GM21737 (cell line): ENCODE data around the gene KHDC3L.
"Not testable (repeated sequence)": the region's sequence is repeated elsewhere in the genome, so short reads cannot be mapped to it uniquely, and the experiment has no call there.

Experiments
- ATAC-seq: cut with Tn5 transposase; IDR thresholded peaks from one replicate; pipeline ENCODE4 v1.9.1; 2021; ENCODE audit warnings: mild to moderate bottlenecking, moderate library complexity; ENCODE audit not compliant: unreplicated experiment

The KHDC3L gene

DNA sequence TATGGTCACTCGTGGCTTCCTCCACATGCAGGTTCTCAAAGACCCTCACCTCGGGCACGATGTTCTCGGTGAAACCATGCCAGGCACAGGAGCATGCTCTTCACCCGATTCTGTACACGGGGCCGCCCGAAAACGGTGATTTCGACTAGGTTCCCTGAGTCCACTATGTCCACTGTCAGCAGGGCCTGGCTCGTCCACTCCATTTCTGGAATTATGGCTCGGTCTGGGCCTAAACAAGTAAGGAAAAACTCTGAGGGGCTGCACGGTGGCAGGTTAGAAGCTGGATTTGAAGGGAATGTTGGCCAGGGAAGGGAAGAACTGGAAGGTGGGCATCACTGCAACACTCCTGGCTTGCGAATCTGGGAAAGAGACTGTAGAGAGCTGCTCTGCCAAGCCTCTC is 6.7 kb downstream of the KHDC3L start:
- no peak for ATAC-seq

DNA sequence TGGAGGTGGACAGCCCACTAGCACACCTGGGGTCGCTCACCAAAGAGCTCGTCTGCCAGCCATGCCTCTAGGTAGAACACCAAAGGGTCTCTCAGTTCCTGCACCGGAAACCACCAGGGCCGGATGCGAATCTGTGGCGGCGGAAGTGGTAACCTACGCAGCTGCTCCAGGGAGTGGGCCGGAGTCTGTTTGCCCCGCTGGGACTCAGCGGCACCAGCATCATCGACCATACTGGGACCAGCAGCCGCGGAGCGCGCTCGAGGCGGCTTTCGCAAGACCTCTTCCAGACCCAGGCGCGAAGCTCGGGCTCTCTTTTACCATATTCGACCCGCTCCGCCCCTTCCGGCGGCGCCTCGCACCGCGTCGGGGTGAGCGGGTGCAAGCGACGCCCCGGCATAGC is 7.1 kb downstream of the KHDC3L start, which contains the start of gene OOEP:
OOEP (minus strand) TSS at position 335 of the 400 bp plus-strand sequence; CDS start at position 230, 105 bp downstream.
- ATAC-seq = no peak

DNA sequence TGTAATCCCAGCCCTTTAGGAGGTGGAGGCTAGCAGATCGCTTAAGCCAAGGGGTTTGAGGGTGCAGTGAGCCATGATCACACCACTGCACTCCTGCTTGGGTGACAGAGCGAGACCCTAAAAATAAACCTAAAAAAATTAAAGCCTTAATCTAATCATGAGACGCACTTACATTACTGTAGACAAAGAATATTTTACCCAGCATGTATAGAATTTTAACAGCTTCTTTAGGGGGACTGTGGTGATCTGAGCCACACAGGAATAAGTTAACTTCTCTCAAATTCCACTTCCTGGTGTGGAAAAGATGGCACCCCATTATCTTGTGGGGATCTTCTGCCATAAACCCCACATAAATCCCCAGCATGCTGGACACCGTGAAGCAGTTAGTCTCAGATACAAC is 9.5 kb downstream of the KHDC3L start:
- ATAC-seq = no peak

DNA sequence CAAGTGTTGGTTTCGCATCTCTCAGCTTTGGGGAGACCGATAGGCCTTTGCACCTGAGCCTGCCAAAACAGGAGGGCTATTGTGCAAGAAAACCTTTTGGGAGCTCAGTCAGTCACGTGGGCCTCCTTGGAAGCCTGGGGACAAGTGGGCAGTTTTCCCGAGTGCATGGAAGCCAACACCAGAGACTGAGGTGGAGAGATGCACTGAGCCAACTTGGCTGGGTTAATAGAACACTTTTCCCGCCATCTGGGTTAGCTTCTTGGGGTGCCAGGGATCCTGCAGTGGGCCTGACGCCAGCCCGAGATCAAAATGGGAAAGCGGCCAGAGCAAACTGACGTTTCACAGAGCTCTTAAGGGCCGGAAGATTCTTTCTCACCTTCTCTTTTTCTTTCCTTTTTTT is 10.1 kb downstream of the KHDC3L start:
- no peak for ATAC-seq

DNA sequence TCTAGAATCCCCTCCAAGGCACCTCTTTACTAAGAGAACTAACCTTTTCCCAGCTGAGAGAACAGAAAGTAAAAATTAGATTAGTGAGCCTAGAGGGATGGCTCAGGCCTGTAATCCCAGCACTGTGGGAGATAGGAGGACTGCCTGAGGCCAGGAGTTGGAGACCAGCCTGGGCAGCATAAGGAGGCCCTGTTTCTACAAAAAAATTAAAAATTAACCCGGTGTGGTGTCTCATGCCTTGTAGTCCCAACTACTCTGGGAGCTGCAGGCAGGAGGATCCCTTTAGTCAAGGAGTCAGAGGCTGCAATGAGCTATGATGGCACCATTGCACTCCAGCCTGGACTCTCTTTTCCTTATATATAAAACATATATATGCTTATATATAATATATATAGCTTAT is 12.8 kb downstream of the KHDC3L start:
- no peak for ATAC-seq

DNA sequence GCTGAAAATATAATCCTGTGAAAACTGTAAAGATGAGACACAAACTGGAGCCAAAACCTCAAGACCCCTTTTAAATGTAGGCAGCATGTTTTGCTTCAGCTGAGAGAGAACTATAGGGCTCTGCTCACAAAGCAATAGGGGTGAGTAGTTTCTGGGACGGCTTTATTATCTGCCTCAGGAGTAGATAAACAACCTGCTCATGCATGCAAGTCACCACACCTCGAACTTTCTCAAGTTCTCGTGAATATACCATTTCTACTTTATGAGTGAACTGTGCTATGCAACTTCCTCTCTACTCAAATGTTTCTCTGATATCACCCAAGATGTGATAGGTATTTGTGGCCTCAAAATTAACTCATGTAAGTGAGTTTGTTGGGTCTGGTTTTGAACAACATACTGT is 14.8 kb downstream of the KHDC3L start:
- ATAC-seq = no peak

DNA sequence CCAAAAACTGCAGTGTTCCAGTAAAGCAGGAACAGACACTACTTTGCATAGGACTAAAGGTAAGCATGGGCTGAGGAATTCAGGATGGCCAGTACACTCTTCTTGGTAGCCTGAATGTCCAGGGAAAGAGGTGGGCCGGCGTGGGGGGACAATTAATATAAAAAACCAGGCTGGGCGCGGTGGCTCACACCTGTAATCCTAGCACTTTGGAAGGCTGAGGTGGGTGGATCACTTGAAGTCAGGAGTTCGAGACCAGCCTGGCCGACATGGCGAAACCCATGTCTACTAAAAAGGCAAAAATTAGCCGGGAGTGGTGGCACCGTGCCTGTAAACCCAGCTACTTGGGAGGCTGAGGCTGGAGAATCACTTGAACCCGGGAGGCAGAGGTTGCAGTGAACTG is 19.1 kb downstream of the KHDC3L start:
- ATAC-seq = not testable (repeated sequence)

DNA sequence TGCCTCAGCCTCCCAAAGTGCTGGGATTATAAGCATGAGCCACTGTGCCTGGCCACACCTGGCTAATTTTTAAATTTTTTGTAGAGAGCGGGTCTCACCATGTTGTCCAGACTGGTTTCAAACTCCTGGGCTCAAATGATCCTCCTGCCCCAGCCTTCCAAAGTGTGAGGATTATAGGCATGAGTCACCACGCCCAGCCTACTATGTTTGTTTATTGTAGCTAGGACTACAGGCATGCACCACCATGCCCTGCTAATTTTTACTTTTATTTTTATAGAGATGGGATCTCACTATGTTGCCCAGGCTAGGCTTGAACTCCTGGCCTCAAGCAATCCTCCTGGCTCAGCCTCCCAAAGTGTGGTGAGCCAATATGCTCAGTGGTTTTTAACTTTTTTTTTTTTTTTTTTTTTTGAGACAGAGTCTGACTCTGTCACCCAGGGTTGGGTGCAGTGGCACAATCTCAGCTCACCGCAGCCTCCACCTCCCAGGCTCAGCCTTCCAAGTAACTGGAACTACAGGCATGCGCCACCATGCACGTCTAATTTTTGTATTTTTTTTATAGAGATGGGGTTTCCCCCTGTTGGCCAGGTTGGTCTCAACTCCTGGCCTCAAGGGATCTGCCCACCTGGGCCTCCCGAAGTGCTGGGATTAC is 20.1 kb downstream of the KHDC3L start:
- no peak for ATAC-seq

DNA sequence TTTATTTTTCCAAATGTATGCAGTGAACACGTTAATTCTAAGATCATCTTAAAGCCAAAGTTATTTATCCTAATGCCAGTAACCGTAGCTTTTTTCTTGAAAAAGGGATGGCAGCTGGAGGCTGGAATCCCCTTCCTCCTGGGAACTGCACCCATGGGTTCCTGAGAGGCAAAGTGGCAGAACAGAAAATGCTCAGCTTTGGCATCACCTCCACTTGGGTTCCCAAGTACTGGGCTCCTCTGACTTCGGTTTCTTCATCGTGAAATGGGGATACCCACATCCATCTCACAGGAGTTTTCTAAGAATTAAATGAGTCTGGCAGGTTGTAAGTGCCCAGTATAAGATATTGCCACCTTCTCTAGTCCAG is 26.0 kb downstream of the KHDC3L start:
- ATAC-seq = peak; percentile 19

DNA sequence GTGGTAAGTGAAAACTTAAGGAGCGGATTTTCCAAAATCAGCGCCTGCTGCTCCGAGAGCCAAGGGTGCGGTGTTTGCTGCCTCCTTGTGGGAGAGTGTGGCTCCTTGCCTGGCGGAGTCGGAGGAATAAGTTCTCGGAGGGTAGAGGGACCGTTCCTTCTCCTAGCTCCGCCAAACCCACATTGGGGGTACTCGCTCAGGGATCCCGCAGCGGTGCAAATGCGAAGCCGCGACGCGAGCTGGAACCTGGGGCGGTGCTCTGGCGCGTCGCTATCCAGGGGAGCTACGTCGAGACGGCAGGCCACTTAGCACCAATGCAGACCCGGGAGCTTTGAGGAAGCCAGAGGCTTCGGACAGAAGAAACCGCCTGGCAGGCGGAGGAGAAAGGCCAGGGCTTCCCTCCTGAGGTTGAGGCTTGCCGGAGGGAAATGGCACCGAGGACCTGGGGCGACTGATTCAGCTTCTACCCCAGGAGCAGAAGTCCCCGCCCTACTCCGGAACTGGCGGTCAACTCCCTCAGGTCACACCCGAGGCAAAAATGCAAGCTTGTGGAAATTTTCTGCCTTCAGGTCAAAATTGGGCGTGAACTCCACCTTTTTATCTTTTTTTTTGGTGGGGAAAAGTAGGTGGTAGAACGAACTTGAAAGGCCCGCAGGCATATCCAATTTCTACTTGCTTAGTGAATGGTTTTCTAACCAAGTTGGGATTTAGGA is 26.5 kb downstream of the KHDC3L start:
- ATAC-seq = peak; percentile 72

DNA sequence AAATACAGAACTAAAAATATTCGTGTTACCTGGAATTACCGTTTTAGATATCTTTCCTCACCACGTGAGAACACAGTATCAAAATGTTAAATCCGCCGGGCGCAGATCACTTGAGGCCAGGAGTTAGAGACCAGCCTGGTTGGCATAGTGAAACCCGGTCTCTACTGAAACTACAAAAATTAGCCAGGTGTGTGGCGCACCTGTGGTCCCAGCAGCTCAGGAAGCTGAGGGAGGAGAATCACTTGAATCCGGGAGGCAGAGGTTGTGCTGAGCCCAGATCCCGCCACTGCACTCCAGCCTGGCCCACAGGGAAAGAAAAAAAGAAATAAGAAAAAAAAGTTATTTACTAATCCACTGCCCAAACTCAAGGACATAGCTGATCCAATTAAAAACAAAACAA is 27.4 kb downstream of the KHDC3L start:
- no peak for ATAC-seq

DNA sequence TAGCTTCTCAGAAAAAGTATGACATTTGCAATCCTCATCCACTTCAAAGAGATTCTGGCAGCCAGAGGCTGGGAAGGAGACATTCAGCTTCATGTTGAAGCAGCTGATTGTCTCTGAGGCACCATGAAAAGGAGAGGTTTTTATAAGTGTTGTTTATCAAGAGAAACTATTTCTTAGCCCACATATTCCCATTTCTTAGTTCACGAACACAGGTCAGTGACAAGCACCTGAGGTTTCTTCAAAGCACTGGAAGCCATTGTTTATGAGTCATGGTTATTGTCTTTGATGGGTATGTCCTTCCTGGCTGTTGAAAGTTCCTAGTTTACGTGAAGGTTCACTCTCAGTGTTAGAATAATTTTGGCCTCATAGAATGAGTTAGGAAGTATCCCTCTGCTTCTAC is 29.2 kb downstream of the KHDC3L start:
- ATAC-seq = no peak

DNA sequence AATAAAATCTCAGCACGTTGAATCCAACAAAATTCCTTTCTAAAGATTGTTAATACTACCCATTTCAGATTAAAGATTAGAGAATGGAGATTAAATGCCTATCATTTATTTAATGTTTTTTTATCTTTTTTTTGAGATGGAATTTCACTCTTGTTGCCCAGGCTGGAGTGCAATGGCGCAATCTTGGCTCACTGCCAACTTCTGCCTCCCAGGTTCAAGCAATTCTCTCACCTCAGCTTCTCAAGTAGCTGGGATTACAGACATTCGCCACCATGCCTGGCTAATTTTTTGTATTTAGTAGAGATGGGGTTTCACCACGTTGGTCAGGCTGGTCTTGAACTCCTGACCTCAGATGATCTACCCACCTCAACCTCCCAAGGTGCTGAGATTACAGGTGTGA is 29.7 kb downstream of the KHDC3L start:
- not testable (repeated sequence) for ATAC-seq

DNA sequence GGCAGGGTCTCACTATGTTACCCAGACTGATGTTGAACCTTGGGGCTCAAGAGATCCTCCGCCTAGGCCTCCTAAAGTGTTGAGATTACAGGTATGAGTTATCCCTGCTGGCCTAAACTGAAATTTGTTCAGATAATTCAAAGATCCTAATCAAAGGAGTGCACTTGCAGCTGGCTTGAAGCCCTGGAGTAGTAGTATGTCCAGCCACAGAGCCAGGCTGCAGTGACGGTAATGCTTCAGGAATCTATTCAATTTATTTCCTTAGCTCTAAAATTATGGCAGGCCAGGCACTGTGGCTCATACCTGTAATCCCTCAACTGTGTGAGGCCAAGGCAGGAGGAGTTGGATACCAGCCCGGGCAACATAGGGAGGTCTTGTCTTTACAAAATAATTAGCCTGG is 30.8 kb downstream of the KHDC3L start:
- ATAC-seq = no peak

DNA sequence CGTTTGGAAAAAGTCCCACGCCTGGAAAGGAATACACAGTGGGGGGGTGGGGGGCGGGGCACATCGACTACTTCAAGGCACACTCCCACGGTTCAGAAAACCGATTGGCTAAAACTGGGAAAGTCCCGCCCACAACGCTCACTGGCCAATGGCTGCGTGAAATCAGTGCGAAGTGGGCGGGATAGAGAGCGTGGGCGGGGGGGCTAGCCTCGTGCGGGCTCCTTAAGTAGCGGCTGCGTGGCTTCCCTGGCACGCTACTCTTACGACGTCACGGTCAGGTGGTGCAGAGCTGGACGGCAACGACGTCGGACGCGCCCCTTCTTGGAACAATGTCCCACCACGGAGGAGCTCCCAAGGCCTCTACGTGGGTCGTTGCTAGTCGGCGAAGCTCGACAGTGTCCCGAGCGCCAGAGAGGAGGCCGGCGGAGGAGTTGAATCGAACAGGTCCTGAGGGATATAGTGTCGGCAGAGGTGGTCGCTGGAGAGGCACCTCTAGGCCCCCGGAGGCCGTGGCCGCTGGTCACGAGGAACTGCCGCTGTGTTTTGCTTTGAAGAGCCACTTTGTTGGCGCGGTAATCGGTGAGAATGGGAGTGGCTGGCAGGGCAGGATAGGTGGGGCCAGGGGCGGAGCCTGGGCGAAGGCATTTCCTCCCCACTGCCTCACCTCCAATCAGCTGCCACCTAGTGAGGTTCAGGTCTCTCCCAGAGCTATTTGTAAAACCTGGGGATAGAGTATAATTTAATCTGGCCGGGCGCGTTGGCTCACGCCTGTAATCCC is 32.3 kb downstream of the KHDC3L start, which contains the start of gene DDX43:
DDX43 (plus strand) TSS at position 252 of the 778 bp plus-strand sequence; CDS start at position 330, 78 bp downstream.
- ATAC-seq = no peak

DNA sequence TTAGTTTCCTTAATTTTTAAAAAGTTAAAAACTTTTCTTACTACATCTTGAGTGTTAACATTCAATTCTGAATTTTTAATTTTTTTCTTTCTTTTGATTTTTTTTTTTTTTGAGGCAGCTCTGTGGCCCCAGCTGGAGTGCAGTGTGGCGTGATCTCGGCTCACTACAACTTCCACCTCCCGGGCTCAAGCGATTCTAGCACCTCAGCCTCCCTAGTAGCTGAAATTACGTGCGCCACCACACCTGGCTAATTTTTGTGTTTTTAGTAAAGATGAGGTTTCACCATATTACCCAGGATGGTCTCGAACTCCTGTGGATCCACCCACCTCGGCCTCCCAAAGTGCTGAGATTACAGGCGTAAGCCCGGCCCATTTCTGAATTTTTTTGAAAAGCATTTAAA is 33.4 kb downstream of the KHDC3L start:
- ATAC-seq = no peak

DNA sequence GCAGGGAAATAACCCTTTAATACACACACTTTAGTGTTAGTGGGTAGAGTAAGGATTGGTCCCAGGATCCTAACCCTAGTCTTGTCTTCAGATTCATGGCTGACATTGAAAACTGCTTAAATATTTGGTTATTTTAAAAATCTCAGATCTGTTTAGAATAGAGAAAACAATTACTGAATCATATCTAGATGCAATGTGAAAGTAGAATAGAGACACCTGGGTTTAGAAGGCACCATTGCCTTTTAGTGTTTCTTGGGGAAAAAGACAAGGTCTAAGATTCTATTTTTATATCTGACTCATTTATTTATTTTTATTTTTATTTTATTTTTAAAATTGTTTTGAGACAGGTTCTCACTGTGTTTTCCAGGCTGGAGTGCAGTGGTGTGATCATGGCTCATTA is 38.2 kb downstream of the KHDC3L start:
- ATAC-seq = no peak

DNA sequence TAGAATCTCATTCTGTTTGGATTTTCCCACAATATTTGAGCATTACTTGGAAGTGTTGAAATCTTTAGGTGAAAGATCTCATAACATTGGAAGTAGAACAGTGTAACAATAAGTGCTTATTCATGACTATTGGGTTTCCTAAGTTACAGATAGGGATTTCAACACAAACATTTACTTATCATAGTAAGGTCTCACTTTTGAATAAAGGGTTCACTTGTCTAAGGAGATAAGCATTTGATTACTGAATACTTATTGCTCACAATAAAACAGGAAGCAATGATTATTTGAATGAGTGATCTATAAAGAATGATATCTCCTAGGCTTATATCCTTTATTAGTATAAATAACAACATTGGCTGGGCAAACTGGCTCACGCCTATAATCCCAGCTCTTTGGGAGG is 46.9 kb downstream of the KHDC3L start:
- no peak for ATAC-seq

DNA sequence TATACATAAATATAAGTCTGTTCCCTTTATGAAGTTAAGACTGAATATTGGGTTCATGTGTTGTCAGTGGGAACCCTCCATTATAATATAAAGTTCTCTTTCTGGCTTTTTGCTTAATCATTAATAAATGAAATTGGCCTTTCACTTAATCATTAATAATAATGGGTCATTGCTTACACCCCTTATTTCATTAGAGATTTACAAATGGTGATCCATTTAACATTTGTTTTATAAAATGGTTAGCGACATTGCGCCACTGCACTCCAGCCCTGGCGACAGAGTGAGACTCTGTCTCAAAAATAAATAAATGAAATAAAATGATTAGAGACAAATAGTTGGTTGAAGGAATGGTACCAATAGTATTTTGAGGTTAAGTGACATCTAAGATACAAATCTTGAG is 50.6 kb downstream of the KHDC3L start:
- no peak for ATAC-seq
